ENCODE measurements around the gene PYGB.

DNA sequence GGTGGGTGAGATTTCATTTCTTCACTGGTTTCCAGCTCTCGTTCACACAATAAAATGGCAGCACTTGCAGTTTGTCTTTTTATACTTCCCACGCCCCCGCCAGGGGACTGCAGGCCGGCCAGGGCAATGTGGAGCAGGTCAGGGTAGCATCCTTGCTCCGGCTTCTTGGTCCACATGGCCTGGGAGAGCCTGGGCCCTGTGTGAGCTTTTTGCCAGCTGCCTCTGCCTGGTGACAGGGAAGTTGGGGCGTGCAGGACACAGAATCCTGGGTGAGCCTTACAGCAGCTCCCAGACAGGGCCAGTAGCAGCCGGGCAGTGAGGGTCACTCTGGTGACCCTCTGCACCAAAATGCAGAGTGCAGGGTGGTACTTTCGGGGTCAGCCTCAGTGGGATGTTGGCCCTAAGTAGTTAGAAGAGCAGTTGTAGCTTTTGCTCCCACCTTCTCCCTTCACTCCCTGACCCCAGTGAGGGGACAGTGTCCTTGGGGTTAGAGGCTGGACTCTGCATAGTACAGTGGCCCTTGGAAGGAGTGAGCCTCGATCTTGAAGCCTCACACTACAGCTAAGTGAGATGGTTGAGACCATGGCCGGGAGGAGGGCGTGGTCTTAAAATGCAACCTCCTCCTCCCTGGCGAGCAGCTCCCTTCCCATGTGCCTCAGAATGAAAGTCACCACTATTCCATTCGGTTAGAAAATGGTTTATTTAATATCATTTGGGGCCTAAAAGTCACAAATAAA is 23.8 kb downstream of the PYGB start:
- TF ChIP-seq, protein P1, sequence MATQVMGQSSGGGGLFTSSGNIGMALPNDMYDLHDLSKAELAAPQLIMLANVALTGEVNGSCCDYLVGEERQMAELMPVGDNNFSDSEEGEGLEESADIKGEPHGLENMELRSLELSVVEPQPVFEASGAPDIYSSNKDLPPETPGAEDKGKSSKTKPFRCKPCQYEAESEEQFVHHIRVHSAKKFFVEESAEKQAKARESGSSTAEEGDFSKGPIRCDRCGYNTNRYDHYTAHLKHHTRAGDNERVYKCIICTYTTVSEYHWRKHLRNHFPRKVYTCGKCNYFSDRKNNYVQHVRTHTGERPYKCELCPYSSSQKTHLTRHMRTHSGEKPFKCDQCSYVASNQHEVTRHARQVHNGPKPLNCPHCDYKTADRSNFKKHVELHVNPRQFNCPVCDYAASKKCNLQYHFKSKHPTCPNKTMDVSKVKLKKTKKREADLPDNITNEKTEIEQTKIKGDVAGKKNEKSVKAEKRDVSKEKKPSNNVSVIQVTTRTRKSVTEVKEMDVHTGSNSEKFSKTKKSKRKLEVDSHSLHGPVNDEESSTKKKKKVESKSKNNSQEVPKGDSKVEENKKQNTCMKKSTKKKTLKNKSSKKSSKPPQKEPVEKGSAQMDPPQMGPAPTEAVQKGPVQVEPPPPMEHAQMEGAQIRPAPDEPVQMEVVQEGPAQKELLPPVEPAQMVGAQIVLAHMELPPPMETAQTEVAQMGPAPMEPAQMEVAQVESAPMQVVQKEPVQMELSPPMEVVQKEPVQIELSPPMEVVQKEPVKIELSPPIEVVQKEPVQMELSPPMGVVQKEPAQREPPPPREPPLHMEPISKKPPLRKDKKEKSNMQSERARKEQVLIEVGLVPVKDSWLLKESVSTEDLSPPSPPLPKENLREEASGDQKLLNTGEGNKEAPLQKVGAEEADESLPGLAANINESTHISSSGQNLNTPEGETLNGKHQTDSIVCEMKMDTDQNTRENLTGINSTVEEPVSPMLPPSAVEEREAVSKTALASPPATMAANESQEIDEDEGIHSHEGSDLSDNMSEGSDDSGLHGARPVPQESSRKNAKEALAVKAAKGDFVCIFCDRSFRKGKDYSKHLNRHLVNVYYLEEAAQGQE (IDR thresholded peaks at IDR 0.05; ENCODE audit: insufficient read depth in 1 of 2, low read depth in 2 of 2, low read length in 2 of 2): no peak
- no peak for TF ChIP-seq SIN3A (IDR thresholded peaks at IDR 0.05; ENCODE audit: borderline replicate concordance, insufficient read depth, low read length)

All from PFSK-1 (cell line).